HG03097 (cell line): ENCODE results near the gene ZNF544.
A peak's percentile ranks its signal among the peaks of the same experiment; 100 is the strongest.
"Not testable (repeated sequence)": the region's sequence is repeated elsewhere in the genome, so short reads cannot be mapped to it uniquely, and the experiment has no call there.

Experiments used
- ATAC-seq: cut with Tn5 transposase; IDR thresholded peaks from one replicate; pipeline ENCODE4 v1.9.1; 2021; ENCODE audit not compliant: unreplicated experiment, low FRiP score

Gene ZNF544

DNA sequence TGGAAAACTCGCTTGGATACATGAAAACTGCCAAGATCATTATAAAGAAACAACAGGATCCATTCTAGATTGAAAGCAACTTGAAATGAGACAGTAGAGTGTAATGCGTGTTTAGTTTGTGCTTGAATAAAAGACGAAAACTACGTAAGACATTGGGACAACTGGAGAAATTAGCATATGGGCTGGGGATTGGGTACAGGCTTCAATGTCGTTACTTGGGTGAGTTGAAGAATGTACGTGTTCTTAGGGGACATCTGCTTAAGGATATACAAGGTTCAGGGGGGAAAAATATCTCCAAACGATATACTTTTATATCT, 76.0 kb downstream of the ZNF544 start:
- peak; percentile 9 for ATAC-seq

DNA sequence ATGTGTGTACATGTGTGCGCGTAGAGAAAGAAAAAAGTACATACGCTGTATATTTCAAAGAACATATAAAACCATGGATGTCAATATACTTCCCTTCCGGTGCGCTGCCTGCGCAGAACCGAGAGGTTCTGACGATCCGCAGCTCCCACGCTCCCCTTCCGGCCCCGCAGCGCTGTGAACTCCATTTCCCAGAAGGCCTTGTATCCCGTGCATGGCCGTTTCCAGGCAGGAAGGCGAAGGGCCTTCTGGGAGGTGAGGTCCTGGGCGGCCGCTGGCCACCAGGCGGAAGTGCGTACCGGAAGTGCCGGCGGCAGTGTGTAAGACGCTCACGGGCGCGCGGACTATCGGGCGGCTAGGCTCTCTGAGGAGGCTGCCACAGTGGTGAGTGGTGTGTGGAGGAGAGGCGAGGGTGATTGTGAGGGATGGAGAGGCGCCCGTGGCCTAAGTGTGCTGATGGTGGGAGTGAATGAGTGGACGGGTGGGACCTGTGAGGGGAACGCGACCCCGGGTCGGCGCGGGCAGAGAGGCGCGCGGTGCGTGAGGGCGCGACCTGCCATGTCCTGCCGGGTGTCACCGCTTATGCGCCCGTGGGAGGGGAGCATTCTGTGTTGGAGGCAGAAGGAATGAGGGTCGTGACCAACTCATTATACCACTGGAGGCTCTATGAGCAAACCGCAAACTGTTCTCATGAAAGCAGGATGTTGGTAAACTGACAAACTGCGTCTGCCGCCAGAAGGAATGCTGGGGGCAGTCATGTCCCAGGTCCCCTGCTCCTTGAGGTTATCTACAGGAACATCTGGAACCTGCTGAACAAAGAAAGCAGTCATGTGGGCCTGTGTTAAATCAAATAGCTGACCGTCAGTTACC, 76.6 kb downstream of the ZNF544 start, which contains the start of gene ERVK3-1:
ERVK3-1 (plus strand) TSS at position 313 of the 867 bp plus-strand sequence. CDS start 6,792 bp downstream, outside the sequence.
- ATAC-seq = peak; percentile 96

DNA sequence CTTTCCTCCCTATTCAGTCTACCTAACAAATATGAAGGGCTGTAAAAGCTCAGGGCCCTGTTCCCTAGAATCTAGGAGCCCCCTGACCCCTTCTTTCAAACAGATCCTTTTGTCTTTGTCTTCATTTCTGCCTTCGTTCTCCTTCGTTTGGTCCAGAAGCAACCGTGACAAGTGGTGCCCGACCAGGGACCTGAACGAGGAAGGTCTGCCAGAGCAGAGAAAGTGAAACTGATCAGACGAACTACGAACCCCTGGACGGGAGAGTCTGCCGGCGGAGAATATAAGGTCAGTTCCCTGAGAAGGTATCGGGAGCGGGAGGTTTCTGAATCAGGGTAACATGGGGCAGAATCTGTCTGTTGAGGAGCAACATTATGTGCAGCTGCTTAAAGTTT, 77.2 kb downstream of the ZNF544 start:
- no peak for ATAC-seq

DNA sequence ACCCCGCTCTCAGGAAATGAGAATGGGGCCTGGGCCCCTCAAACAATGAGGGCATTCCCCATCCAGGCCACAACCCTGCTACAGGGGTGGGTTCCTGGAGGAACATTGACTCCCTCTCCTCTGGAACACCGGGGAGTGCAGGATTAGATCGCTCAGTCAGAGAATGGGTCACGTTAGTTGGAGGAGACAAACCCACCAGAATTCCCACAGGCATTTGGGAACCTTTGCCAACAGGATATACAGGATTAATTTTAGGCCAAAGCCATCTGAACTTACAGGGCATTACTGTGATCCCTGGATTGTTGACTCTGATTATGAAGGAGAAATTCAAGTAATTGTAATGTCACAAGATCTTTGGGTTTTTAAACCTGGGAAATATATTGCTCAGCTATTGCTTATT, 79.0 kb downstream of the ZNF544 start:
- ATAC-seq = no peak

DNA sequence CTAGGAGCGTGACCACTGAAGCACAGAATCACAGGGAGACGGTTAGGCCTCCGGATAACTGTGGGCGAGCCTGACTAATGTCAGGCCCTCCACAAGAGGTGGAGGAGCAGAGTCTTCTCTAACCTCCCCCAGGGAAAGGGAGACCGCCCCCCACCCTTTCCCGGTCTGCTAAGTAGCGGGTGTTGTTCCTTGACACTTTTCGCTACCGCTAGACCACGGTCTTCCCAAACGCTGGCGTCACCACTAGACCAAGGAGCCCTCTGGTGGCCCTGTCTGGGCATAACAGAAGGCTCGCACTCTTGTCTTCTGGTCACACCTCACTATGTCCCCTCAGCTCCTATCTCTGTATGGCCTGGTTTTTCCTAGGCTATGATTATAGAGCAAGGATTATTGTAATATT, 82.0 kb downstream of the ZNF544 start:
- ATAC-seq = not testable (repeated sequence)

DNA sequence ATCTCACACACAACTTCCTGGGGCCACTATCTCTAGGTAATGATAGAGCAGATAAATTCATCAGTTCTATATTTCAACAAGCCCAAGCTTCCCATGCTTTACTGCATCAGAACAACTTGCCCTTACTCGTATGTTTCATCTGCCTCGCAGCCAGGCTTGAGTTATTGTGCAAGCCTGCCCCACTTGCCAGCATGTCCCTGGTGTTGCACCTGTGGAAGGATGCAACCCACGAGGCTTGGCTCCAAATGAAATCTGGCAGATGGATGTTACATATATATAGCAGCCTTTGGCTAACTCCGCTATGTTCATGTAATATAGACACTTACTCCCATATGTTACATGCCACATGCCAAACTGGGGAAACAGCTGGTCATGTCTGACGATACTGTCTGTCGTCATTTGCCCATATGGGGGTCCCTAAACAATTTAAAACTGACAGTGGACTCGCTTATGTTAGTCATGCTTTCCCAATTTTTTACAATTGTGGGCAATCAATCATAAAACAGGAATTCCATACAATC, 82.7 kb downstream of the ZNF544 start:
- no peak for ATAC-seq
